SKM-1 (cell line): Measurements from ENCODE around the gene SLC25A51.
"Not testable (repeated sequence)": the region's sequence is repeated elsewhere in the genome, so short reads cannot be mapped to it uniquely, and the experiment has no call there.

ENCODE experiments used
- DNase-seq: peaks from one replicate; lab custom pipeline; 2025; ENCODE audit not compliant: unreplicated experiment; lab: John Stamatoyannopoulos, UW

SLC25A51 gene

DNA sequence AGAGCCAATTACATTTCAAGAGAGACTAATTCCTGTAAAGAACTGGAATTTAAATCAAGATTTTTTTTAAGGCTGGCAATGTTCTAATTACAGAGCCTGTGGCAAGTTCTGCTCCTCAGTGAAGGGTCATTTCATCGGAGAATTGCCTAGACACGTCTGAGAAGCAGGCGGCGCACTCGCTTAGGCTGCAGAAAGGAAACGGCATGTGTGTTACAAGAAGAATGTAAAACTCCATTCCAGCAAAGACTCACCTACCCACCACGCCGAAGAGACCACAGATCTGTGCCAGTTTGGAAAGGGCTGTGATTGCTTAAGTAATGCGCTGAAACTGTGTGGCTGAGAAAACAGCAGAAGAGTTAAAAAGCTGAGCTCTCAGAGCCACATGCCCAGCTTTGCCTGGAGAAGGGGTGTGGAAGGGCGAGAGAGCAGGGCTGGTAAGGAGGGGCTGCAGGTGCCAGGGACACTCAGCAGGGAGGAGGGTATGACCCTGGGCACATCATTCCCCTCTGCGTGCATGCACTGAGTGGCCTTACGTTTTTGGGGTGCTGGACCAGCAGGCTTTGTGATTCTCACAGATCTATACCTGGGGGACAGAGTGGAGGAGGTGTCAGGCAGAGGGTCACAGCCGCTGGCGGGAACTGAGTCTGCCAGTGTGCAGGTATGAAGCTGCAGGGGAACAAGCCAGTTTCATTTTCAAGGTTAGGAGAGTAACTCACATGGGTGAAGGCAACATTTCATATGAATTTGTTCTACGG is 17.8 kb upstream of the SLC25A51 start:
- DNase-seq, result no peak

DNA sequence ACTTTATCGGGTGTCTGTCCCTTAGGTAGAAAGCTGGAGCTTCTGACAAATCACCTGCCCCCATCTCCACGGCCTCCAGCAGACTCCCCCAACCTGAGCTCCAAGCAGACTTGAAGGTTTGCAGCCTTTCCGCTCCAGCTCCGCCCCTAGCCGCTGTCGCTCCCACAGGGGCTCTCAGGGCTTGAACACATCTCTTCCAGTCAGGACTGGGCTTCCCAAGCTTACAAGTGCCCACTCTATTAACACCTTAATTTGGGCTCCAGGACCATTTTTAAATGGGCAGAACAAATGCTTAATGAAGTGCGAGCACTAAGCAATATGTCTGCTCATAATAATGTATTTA is 17.2 kb upstream of the SLC25A51 start:
- DNase-seq, result no peak

DNA sequence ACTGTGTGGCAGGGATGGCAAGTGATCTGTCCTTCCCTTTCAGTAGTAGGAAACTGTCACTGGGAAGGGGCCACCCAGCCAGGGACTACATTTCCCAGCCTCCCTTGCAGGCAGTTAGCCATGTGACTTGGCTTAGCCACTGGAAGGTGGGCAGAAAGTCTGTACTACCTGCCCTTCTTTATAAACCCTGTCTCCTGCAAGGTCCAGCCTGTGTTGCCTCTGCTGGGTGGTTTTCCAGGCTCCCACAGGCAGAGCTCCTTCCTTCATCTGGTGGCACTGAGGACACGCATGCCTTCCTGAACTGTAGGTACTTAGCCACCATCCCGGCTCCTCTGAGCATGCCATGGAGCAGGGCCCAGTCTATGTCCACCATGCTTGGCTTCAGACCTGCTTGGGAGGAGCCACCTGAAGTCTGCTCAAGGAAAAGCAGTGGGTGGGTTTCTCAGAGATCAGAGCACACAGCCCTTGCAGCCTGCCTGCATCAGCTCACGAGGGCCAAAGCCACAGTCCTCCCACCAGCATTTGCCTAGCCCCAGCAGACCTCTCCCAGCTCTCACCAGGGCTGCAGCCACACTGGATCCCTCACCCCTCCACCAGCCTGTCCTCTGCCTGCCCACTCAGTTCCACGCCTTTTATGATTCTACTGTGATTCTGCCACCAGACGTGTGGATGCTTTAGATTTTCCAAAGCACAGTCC is 16.7 kb upstream of the SLC25A51 start:
- DNase-seq, result no peak

DNA sequence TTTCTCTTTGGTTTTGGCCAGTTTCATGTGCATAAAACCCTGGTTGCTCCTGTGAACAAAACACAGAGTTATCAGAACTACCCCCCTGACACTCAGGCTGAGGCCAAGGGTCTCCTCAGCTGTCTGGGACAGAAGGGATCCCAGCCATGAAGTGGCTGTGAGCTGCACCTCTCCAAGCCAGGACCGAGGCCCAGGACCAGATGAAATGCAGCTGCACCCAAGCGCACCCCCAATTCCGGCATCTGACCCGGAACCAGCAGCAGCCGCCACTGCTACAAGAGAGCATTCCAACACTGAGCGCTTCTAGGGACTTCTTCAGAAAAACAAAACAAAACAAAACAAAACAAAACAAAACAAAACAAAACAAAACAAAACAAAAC is 16.0 kb upstream of the SLC25A51 start:
- DNase-seq, result no peak

DNA sequence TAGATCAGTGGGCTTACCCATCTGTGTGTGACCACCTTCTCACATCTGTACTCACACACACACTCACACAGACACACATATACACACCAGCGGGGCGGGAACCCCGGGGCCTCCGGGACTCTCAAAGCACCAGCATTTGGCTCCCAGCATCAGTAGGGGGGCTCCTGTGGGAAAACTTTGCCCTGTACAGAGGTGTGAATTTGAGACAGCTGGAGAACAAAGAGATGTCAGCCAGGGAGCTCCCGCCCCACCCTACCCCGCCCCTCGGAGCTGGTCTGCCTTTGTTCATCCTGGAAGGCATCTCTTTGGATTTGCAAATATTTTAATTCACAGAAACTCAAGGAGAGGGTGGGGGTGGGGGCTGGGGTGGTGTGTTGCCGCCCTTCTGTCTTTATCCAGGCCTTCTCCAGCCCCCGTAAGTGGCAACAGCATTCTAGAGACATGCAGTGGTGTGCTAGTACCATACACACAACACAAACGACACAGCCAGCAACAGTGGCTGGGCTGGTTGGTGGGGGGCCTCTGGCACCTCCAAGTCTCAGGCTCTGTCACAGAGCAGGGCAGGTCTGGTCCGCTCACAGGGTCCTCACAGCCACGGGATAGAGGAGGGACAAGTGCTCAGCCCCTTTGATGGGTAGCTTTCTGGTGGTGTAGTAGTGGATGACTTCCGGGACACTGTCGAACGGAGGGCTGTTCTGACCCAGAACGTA is 15.5 kb upstream of the SLC25A51 start:
- DNase-seq, result no peak

DNA sequence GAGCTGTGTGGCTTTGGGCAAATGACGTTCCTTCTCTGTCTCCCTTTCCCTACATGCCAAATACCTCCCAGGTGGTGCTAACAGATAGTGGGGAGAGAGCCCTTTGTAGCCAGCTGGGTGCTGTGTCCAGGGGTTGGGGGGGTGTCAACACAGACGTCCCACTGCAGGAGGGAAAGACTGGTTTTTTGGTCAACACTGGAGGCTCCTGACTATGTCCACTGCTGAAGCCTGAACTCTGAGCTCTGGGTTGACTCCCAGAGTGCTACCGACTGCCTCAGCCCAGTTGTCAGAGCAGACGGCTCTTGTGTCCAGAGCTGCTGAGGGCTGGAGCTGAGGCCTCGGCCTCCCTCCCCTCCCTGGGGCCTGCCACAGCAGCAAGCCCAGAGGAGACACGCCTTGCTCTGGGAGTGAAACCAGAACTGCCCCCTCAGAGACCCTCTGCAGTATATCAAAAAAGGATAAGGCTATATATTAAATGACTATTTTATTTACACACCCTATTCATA is 14.8 kb upstream of the SLC25A51 start:
- DNase-seq, result no peak

DNA sequence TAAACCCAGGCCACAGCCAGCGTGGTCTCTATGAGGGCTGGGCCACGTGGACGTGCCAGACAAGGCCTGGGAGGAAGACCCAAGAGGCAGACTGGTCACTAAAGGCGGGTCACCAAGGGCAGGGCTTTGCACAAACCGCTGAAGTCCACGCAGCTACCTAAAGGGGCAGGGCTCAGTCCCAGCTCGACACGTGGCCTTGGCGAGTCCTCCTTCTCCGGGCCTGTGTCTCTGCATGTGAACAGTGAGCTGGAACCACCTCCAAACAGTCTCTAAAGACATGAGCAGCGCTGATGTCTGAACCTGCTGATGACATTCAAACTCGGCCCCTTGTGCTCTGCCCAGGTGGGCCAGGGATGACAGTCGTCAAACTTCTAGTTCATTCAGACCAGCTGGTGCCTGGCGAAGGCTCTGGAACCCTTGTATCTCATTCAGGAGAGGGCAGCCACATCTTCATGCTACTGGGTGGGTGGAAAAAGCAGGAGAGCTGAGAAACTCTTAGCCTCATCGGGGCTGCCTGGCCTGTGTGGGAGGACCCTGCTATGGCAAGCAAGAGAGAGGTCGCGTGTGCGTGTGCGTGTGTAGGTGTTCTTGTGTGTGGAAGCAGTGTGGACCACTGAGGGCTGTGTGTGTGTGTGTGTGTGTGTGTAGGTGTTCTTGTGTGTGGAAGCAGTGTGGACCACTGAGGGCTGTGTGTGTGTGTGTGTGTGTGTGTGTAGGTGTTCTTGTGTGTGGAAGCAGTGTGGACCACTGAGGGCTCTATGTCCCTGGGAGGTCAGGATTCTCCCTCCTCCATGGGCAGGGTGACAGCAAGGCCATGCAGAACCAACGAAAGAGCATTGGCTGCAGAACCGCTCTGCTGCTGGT is 14.1 kb upstream of the SLC25A51 start:
- no peak for DNase-seq

DNA sequence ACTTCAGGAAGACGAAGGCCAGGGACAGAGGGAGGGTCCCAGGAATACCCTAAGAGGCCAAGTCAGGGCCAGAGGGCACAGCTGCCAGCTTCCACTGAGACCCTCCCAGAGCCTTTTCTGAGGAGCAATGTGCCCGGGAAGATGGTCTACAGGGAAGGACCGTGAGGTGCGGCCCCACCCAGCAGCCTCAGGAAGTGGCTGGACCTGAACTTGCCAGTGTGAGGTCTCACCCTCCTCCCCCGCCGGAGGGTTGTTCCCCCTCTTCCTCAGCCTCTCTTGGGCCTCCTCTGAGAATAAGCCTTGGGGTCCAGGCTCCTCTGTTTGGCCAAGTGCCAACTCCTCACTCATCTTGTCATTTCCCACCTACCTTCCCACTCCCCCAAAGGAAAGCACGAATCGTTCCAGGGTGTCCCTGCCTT is 13.4 kb upstream of the SLC25A51 start:
- no peak for DNase-seq

DNA sequence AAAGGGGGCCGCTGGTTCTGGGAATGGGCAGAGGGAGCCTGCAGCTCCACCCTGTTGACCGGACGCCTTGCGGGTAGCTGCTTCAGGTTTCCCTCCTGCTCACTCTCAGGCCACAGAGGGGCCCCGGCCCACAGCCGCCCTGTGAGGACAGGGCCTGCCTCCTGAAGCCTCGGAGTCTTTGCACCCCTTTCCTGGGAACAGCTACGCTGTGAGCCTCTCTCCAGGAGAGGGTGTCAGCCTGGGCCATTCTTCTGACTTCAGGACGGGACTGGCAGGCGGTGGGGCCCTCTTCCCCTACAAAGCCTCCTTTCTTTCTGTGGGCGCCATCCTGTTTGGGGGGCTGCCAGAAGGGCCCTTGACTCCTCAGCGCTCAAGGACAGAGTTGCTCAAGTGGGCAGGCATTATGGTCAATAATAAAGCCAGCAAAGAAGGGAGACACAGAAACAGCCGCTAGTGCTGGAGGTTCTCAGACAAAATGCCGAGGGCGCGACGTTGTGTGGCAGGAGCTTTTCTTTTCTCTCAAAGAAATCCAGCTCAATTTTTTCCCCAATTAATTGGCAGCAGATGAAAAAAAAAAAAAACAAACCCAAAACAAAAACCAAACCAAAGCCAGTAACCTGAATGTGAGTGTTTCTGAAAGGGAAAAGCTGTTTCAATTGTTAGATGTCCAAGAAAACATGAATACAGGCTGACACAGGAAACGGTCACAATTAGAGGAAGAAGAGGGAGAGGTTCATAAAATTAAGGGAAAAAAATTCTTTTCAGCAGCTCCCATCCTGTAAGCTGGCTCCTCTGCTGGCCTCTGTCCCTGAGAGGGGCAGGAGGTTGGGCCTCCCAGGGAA is 12.8 kb upstream of the SLC25A51 start:
- DNase-seq, result no peak

DNA sequence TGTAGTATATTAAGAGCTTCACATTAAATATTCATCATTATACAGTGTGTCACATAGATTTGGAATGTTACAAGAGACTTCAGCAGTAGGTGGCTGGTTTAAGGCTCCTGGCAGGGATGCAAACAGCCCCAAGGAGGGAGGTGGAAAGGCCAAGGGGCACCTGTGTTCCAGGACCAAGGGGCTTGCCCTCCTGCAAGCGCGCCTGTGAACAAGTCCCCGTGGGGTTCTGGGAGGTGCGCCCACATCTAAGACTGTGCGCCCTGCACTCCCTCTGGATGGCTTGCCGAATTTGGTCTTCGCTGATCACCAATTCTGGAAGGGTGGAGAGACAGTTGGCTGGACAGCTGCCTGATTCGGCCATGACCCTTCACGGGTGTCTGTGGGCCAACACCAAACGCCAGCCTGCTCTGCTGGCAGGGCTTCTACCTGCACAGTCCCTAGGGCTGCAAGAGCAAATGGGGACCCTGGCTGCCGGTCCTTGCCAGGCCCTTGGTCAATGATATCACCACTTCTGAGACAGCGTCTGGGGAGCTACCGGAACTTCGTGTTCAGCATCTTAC is 12.1 kb upstream of the SLC25A51 start:
- no peak for DNase-seq

DNA sequence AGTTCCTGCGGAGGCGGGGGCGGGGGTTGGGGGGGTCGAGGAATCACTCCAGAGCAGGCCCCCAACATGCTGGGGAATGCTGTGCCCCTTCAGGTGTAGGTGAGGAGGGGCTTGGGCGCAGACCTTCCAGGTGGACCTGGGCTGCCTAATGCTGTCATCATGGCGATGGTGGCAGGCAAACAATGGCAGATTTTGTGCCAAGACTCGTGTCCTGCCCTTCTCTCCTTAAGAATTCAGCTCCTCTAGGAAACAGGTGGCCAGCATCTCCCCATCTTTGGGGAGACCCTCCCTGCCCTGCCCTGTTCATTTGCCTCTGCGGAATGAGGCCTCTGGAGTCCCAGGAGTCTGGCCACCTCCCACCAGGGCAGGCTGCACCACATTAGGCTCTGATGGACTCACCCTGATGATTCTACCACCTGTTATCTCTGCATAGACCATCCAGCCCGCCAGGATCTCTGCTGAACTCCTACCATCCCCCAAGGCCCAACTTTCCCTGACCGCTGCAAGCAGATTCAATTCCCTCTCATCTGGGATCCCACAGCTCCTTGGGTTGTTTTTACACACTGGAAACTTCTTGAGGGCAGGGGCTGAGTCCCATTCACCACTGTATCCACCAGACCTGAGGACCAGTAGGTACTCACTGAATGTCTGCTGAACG is 10.9 kb upstream of the SLC25A51 start:
- no peak for DNase-seq

DNA sequence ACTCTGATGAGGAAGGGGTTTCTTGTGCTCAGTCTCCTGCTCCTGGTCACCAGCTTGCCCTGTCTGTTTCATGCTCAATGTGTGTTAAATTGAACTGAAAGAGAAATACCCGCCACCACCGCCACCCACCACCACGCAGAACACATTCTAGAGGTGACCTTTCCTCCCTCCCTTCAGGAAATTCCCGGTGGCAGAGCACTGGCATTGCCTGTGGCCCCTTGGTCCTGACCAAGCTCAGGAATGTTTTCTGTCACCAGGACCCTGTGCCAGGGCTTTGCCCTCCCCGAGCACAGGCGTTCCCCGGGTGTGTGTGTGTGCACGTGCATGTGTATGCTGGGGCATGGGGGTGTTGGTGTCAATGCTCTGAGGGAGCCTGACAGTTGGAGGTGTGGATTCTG is 10.2 kb upstream of the SLC25A51 start:
- no peak for DNase-seq

DNA sequence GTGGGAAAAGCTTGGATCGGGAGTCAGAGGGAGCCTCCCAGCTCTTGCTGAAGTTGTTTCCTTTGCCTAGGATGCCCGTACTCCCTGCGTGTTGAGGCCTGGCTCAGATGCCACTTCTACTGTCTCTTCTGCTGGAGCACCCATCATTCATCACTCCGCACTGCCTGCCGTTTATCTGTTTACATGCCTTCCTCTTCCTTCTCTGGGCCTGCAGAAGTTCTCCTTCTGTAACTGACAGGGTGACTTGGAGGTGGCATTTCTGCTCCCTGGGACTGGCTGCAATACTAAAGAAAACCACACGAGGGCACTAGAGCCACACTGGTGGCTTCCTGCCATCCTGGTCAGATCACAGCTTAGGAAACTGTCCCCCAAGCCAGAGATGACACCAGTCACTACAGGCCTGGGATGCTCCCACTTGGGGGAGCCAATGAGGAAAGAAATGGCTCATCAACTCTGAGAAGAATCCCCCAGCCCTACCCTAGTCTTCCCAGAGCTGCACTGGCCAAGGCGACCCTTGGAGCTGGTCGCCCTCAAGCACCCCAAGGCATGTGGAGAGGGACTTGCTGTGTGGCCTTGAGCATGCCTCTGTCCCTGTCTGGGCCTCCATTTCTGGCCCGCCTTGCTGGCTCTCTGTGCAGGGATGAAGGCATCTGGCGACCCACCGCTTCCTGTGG is 9.7 kb upstream of the SLC25A51 start:
- DNase-seq, result peak; percentile 93

DNA sequence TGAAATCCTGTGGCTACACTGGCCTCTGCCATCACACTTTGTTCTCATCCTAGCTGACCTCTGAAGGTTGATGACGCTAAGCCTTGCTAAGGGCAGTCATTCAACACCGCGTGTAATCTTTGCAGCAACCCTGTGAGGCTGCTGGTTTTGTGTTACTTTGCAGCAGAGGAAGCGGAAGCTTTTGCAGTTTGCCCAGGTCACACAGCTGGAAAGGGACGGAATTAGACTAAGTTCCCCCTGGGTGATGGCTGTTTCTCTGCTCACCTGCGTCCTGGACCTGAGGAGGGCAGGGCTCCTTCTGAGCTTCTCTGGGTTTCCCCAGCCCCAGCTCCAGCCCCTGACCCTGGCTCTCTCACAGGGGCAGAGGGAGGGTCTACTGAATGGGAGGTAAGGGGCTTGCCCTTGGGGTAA is 7.3 kb upstream of the SLC25A51 start:
- peak; percentile 47 for DNase-seq

DNA sequence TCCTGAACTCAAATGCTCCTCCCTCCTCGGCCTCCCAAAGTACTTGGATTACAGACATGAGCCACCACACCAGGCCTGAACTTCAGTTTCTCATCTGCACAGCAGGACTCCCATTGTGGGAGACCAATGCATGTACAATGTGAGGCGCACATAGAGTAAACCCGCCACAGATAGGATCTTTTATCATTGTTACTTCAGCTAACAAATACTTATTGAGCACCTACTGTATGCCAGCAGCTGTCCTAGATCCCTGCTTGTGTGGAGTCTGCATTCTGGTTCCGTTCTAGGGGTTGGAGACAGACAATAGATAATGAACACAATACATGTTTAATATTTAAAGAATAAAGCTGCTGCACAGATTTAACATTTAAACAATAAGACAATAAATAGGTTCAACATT is 6.3 kb upstream of the SLC25A51 start:
- no peak for DNase-seq

DNA sequence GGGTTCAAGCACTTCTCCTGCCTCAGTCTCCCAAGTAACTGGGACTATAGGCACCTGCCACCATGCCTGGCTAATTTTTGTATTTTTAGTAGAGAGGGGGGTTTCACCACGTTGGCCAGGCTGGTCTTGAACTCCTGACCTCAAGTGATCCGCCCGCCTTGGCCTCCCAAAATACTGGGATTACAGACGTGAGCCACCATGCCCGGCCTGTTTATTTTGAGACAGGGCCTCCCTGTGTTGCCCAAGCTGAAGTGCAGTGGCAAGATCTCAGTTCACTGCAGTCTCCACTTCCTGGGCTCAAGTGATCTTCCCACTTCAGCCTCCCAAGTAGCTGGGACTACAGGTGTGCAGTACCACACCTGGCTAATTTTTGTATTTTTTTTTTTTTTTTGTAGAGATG is 5.9 kb upstream of the SLC25A51 start:
- not testable (repeated sequence) for DNase-seq

DNA sequence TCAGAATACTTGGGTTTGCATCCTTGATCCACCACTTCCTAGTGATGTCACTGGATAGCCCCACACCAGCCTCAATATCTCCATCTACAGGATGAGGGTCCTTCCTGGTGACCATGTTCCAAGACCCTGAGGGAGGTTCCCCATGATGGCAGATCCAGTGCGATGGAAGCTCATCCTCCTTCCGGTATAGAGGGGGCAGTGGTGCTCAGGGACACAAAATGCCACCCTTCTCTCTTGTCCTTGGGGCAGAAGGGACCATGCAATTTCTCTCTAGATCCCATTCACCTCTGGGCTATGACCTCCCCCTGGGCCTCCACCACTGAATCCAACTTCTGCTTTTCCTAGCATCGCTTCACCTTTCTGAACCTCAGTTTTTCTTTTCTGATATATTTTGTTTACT is 5.4 kb upstream of the SLC25A51 start:
- DNase-seq, result no peak

DNA sequence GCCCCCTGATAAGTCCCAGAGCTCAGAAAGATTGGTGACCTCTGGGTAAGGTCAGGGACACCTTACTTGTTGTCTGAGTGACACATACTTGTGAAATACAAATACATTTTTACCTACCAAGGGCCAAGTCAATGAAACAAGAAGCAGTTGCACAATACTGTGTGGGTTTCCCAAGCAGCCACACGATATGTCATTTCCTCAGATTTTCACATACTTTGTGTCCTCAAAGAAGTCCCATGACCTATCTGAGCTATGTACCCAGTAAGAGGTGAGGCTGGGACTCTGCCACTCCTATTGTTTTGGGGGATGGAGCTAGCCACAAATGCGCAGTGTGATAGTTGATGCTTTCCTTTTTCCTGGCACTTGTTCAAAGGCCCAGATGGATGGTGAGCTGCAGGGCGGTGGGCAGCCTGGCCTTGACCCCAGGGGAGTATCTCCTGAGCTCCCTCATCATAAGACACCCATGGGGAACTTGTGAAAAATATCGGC is 4.8 kb upstream of the SLC25A51 start:
- peak; percentile 89 for DNase-seq

DNA sequence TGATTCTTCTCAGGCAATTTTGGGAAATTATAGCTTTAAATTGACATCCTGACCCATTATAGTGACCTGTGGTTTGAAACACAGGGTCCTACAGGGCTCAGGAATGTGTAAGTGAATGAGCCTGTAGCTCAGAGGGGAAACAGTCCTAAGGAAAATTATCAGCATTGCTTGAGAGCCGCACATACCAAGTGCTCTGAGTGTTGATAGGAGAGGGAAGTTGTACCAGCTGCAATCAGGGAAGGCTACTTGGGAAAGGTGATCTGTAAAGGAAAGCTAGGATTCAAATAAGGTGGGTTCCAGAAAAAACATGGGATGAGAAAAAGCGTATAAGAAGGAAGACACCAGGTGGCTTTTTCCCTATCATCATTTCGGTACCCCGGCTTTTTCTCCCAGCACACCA is 4.4 kb upstream of the SLC25A51 start:
- DNase-seq, result no peak
